Subcutaneous adipose tissue (tissue), 4 donors: Measurements from ENCODE around the gene RABGAP1. TPM values are rescaled to one million over a fixed set of nuclear protein-coding genes. Genes with fewer than 3 reads are reported as not detected.

Experiments
- CTCF ChIP-seq: fragments of 450-650 bp; IDR thresholded peaks from one replicate; pipeline ENCODE4 v1.5.1; 2016; ENCODE audit warnings: low read depth, mild to moderate bottlenecking, control low read depth, antibody characterized with exemption, moderate library complexity
- total RNA-seq, 4 donors: library from RNA; depleted of rRNA; stranded (reverse); fragments of >200 nt; gene quantifications; one replicate each; pipeline ENCODE4 v1.1.0, GENCODE V29; 2016

RABGAP1 gene
- total RNA-seq, 4 donors from 2014 or later, result 47.4 to 65.4 (median 52.8) TPM

GRCh38 chr9:123069010-123069481 is 128.2 kb downstream of the RABGAP1 start:
- TF ChIP-seq CTCF, result no peak

GRCh38 chr9:123070198-123070597 is 129.4 kb downstream of the RABGAP1 start:
- no peak for TF ChIP-seq CTCF

GRCh38 chr9:123072407-123072995 is 131.7 kb downstream of the RABGAP1 start:
- TF ChIP-seq CTCF, result no peak

- no peak for TF ChIP-seq CTCF
Observed at GRCh38 chr9:123073441-123073840, 132.6 kb downstream of the RABGAP1 start.

GRCh38 chr9:123073991-123074422 is 133.2 kb downstream of the RABGAP1 start:
- no peak for TF ChIP-seq CTCF

- no peak for TF ChIP-seq CTCF
Observed at GRCh38 chr9:123074628-123075027, 133.8 kb downstream of the RABGAP1 start.

GRCh38 chr9:123080444-123080843 is 139.6 kb downstream of the RABGAP1 start:
- TF ChIP-seq CTCF, result no peak
